ENCODE measurements around the gene CTAGE9.

GRCh38 chr6:131740161-131740560 lies 29.3 kb upstream of the CTAGE9 start:
- TF ChIP-seq POLR2AphosphoS5 (IDR thresholded peaks at IDR 0.05) (no peak), CTCF (IDR thresholded peaks at IDR 0.05 in 8 of 11, conservative IDR thresholded peaks at IDR 0.05 in 3 of 11) (no peak), POLR2A (IDR thresholded peaks at IDR 0.05) (no peak)
